ENCODE data around the gene SCAMP1.

Gene SCAMP1

DNA sequence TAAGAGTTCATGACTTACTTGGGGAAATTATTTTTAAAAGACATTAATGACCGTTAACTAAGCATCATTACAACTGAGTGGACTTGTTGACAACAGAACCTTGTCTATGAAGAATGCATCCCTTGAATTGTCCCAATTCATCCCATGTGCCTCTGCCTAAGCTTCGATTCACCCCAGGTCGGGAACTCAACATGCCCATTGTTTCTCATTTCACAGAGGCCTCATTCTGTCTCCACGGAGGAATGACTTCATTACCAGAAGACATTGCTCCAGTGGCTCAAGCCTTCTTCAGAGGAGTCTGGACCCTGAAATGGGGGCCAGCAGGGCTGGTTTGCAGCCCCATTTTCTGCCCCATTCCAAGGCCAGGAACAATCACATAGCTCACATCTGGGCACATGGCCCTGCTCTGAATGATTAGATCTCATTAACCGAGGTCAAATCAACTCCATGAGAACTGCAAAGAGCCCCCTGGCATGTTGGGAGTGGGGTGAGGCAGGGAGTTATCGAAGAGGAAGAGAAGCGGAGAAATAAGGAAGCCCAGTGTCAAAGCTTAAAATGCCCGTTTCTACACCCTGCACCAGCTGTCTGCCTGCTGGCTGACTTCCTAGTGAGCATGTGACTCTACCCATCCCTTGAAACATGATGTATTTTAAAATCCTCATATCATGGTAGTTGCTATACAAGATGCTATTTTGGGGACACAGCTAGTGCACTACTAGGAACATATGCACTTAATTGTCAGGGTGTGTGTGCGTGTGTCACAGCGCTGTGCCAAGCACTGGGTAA is 150.9 kb downstream of the SCAMP1 start:
- DNase-seq (ENCODE audit: low read depth in 2 of 2) = no peak

DNA sequence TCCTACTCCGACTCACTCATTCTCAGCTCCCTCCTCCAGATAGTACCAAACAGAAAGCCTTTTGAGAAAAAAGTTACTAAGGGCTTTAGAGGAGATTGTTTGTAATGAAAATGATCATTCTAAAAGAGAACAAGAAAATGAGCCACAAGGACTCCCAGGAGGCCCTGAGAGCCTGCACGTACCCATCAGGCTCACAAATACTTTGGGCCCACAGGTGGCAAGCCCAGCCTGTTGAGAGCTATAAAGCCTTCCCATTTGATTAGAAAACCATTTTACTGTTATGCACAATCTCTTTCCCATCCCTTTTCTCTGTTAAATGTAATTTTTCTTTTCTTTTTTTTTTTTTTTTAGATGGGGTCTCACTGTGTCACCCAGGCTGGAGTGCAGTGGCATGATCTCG is 152.0 kb downstream of the SCAMP1 start:
- no peak for DNase-seq (ENCODE audit: low read depth in 2 of 2)

DNA sequence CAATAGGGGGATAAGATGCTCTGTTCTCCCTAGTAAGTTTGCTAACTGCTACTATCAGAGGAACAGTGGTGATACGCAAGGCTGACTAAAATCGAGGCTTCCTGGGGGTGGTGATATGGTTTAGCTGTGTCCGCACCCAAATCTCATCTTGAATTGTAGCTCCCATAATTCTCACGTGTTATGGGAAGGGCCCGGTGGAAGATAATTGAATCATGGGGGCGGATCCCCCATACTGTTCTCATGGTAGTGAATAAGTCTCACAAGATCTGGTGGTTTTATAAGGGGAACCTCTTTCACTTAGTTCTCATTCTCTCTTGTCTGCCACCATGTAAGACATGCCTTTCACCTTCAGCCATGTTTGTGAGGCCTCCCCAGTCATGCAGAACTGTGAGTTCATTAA is 153.0 kb downstream of the SCAMP1 start:
- no peak for DNase-seq (ENCODE audit: low read depth in 2 of 2)

DNA sequence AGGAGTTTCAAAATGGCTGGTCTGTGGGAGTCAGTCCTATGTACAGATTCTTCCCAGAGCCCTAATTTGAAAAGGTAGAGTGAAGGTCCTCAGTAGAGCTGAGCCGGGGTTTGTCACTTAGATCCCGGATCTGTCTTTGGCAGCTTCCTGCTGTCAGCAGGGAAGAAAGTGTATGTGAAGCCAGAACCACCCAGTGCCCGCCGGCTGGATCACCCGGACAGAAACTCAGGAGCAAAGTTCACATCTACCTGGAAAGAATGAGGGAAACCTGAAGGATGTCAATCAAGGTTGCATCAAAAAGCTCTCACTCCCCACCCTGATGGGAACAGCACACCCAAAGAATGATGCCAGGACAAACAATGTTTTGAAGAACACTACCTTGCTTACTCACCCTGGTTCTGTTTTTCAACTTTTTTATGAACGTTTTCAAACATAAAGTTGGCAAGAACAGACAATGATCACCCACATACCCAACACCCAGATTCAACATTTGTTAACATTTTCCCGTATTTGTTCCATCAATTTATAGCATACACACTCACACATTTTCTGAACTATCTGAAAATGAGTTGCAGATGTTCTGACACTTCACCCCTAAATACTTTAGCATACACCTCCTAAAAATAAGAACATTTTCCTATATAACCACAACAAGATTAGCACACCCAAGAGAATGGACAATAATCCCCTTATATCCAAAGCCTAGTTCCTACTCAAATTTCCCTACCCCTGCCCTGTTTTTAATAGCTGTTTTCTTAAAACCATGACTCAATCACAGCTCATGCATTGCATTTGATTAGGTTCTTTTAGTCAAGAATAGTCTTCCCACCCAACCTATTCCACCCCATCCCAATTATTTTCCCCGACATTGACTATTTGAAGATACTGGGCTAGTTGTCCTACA is 154.3 kb downstream of the SCAMP1 start:
- DNase-seq (ENCODE audit: low read depth in 2 of 2) = no peak

DNA sequence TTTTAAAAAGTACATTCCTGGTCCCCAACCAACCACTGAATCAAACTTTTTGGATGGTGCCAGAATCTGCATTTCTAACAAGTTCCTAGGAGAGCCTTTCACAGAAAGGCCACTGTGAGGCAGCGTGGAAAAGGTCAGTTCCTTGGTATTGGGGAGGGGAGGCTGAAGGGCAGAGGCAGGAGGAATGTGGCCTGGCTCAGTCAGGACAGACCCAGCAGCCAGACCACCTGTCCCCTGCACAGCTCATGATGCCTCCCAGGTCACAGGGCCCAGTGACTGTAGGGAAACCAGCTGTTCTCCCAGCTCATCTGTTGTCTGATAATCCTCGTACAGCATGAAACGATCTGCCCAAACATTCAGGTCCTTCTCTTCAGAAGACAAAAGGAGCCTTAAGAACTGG is 155.3 kb downstream of the SCAMP1 start:
- no peak for DNase-seq (ENCODE audit: low read depth in 2 of 2)

DNA sequence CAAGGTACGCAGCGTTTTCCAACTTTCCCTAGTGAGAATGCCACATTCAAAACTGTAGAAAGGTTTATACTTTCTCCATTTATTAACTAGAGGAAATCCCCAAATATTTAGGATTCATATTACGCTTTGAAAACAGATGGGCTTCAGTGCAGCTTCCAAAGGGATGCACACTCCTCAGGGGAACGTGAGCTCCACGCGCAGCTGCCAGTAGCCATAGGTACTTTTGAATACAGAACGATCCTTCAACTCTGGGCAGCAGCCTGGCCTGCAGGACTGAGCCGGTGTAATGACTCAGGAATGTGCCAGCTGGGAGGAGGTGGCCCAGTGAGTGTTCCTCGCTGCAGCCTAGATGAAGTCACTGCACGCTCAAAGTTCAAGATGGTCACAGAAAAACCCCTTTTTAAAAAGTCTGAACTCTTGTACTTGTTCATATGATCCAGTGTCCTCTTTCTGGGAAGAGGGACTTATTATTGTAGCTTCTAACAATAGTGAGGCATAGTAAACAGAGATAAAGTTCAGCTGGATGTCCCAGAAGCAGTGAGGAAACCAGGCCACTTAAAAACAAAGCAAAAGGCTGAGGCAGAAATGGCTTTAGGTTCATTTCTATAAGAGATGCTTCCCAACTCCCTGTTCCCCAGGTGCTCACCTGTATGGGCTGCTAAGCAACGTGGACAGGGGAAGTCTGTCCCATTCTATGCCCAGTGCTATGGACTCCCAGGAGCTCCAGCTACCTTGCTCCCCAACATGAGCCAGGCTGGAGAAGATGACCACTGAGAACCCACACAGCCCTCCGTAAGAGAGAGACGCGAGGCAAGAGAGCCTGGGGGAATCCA is 158.2 kb downstream of the SCAMP1 start:
- no peak for DNase-seq (ENCODE audit: low read depth in 2 of 2)

DNA sequence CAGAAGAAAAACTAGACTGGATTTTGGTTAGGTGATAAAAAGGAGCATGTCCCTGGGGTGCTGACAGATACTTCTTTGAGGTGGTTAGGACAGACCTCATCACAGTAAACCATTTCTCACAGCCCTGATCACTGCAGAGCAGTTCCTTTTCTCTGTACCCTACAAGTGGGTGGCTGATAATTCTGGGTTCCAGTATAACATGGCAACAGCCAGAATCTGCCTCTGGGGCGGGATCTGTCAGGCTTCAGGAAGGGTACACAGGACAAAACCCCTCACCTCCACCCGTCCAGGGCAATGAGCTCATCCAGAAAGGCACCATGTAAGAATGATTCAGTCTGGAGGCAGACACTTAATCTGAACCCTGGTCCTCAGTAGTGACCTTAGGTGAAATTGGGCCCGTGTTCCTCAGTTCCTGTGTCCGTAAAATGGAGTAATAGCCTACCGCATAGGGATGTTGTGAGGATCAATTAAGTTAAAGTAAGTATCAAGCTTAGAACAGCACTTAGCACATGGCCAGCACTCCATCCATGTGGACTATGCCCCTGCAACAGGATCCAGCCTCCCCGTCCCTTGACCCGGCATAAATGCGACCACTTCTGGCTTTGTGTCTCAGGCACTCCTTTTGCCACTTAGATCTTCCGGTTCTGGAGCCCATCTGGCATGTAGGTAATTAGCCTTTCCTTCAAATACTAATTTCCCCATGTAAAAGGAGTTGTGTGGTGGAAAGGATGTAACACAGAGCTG is 159.0 kb downstream of the SCAMP1 start:
- no peak for DNase-seq (ENCODE audit: low read depth in 2 of 2)

DNA sequence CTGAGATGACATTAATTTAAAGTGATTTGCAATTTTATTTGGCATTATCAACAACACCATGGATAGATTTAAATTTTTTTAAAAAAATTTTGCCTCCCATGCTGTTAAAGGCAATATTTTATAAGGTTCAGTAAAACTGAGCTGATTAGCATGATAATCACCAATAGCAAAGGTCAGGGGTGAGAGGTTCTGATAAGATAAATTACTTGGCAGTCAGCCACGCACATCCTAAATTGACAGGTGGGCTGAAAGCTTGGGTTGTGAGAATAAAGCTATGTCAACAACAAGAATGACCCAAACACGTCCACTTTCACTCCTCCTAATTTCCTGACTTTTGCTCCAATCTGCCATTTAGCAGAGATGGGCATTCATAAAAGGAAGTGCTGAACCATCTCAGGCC is 161.0 kb downstream of the SCAMP1 start:
- no peak for DNase-seq (ENCODE audit: low read depth in 2 of 2)

DNA sequence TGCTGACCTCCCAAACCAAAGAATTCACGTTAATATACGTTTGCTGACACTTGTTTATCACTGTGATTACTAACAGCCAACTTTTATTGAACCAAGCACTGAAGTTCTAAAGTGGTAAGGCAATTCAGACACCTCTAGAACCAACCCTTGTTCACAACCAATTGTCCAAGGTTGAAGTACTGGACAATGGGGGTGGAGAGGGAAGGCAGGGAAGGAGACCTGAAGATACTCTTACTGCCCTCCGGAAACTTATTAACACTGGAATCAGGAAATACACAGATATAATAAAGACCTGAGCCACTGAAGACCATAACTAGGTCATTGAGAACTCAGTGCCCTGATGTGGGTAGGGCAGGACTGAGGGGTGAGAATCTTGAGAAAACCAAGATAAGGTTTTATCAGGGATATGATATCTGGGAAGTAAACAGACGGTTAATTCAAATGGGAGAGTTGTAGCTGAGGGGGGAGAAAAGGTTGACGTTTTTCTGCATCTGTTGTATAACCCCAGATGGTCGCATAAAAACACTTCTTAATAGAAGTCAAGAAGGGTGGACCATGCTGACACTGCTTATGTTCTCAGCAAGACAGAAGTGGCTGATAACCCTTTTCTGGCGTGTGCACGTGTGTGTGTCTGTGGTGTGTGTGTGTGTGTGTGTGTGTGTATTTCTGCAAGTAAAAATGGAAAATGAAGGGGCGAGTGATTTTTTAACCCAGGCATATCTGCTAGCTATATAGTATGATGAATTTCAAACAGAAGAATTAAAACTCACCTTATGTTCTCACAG is 162.3 kb downstream of the SCAMP1 start:
- DNase-seq (ENCODE audit: low read depth in 2 of 2) = no peak

DNA sequence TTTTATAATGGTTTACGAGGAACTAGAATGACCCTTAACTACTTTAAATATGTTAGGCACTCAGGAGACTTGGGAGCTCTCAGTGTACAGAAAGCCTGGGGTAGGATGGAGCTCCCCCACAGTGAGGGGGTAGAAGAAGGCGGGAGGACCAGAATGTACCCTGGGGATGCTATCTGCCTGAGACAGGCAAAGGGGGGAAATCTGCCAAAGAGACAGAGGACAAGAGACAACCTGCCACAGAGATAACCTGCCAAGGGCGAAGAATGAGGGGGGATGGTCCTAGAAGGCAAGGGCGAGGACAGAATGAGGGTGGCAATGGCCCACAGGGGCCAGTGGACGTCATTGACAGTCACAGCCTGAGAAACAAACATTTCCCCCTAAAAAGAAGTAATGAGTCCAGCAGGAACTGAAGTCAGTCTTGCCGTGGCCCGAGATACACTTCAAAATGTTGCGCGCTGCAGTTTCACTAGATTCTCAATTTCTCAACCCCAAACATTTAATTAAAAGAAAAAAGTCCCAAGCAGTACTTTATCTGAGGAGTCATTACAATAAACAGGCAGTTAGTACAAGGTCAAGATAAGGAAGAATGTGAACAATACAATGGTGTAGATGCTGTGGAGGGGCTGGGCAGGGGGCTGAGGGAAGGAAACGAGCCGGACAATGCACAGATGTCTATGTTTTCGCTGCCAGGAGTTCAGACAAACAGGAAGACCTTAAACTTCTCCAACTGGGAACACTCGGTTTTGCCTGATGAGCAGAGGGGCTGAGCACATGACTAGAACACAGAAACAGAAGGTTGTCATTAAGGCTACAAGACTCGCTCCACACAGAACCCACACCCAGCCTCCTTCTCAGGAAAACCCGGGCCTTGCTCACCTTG is 163.1 kb downstream of the SCAMP1 start:
- DNase-seq (ENCODE audit: low read depth in 2 of 2) = no peak

DNA sequence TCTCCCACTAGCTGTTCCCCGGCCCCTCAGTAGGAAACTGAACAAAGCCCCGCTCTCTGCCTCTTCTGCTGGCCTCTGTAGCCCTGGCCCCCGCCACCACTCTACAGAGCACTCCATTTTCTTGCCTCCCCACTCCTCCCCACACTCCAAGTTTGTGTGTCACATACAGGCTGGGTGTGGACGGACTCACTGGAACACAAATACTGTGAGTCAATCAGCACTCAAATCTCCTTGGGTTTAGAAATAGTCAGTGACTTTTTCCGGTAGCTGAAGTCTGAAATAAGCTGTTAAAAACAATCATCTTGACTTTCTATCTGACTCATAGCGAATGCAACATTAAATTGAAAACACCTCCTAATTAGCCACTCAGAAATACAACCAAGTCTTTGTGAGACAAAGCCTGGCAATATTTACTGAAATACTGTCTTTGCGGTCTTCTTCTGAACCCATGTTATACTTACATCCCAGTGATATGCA is 165.7 kb downstream of the SCAMP1 start:
- no peak for DNase-seq (ENCODE audit: low read depth in 2 of 2)

DNA sequence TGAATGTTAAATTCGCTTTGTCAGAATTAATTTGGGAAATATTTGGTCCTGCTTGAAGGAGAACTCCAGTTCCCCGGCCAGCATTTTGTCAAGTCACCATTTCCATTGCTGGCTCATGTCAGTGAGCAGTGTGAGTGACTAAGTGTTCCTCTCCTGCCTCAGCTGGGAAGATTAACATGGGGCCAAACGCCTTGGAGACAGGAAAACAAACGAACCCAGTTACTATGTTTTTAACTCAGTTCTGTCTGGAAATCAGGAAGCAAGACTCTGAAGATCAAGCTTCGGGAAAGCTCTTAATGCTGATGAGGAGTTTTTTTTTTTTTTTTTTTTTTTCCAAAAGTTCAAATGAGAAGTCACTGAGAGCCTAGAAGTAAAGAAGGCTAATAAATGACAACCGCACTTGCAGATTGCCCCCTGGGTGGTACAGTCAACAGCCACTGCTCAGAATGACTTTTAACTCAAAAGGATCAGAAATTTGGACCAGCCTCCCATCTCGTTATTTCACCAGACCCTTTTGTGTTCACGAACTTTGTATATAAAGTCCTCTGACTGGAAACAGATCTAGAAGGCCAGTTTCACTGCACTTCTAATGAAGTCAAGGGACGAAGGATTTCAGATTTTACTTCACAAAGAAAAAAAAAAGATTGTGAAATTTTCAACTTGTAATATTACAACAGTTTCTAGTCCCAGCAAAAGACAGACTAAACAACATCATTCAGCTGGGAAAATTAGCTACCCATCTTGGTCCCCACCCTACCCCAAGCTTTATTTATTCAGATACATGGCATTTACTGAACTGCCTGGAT is 166.8 kb downstream of the SCAMP1 start:
- no peak for DNase-seq (ENCODE audit: low read depth in 2 of 2)

DNA sequence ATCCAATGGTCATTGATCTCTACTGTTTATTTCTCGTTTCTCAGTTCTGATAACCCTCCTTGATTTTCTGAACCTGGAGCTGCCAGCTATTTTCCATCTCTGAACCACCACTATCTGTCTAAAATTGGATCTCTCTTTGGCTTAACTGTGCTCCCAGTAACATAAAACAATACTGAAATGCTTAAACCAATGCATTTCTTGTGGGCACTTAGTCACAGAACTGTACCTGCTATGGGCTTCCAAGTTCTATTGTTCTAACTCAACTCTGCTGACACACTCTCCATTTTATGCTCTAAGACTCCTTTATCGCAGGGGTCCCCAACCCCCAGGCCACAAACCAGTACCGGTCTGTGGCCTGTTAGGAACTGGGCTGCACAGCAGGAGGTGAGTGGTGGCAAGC is 167.5 kb downstream of the SCAMP1 start:
- no peak for DNase-seq (ENCODE audit: low read depth in 2 of 2)
